GM12873 (cell line): ENCODE measurements around the gene ENHO.

Experiments used
- CTCF ChIP-seq: IDR thresholded peaks from 2 replicates; pipeline ENCODE4 v1.5.1; 2012; ENCODE audit warnings: low read depth, mild to moderate bottlenecking, moderate library complexity, low read length, control low read depth; ENCODE audit not compliant: insufficient read depth; ENCODE audit errors: missing control alignments

Gene ENHO

GRCh38 chr9:34559624-34560455, 37.0 kb upstream of the ENHO start:
- TF ChIP-seq CTCF = no peak

GRCh38 chr9:34558919-34559623, 36.3 kb upstream of the ENHO start:
- no peak for TF ChIP-seq CTCF

- no peak for TF ChIP-seq CTCF
Measured at GRCh38 chr9:34558364-34558763, 35.6 kb upstream of the ENHO start.

- TF ChIP-seq CTCF = no peak
Measured at GRCh38 chr9:34557426-34558321, 34.9 kb upstream of the ENHO start.

- no peak for TF ChIP-seq CTCF
Measured at GRCh38 chr9:34556949-34557348, 34.2 kb upstream of the ENHO start.

GRCh38 chr9:34555936-34556525, 33.2 kb upstream of the ENHO start:
- TF ChIP-seq CTCF = no peak
